ENCODE measurements around the gene LAMA2.
"Not testable (repeated sequence)": the region's sequence is repeated elsewhere in the genome, so short reads cannot be mapped to it uniquely, and the experiment has no call there.

LAMA2 gene

DNA sequence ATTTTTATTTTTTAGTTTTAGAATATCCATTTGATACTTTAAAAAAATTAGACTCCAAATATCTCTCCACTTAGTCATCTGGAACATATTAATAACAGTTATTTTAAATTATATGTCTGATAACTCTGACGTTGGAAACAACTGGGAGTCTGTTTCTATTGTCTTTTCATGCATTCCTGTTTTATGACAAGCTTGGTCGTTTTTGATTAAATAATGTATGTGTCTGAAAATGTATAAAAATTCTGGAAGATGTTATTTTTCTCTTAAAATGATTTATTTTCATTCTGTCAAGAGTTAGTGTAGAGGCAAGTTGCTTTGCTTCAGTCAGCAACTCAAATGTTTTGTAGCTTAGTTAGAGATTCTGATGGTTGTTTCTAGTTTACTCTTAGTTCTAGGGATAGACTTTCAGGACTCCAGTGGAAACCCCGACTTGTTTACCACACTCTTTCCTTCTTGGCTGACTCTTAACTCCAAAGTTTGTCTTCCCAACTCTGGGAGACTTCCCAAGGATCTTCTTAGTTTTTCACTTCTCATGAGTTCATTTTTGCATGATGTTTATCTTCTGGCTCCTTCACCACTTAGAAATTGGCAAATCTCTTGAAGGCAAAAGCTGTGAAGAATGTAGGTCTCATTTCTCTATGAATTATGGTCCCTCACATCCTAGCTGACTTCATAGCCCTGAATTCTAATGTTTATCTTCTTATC, 190.9 kb downstream of the LAMA2 start:
- H3K4me3 ChIP-seq (replicated peaks; ENCODE audit: low read depth, low read length): no peak overlapping the region
- TF ChIP-seq, protein P1, sequence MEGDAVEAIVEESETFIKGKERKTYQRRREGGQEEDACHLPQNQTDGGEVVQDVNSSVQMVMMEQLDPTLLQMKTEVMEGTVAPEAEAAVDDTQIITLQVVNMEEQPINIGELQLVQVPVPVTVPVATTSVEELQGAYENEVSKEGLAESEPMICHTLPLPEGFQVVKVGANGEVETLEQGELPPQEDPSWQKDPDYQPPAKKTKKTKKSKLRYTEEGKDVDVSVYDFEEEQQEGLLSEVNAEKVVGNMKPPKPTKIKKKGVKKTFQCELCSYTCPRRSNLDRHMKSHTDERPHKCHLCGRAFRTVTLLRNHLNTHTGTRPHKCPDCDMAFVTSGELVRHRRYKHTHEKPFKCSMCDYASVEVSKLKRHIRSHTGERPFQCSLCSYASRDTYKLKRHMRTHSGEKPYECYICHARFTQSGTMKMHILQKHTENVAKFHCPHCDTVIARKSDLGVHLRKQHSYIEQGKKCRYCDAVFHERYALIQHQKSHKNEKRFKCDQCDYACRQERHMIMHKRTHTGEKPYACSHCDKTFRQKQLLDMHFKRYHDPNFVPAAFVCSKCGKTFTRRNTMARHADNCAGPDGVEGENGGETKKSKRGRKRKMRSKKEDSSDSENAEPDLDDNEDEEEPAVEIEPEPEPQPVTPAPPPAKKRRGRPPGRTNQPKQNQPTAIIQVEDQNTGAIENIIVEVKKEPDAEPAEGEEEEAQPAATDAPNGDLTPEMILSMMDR (IDR thresholded peaks at IDR 0.05; ENCODE audit: low read depth, low read length, missing control alignments): no peak
- no peak for DNase-seq (ENCODE audit: extremely low read depth, low read depth)

DNA sequence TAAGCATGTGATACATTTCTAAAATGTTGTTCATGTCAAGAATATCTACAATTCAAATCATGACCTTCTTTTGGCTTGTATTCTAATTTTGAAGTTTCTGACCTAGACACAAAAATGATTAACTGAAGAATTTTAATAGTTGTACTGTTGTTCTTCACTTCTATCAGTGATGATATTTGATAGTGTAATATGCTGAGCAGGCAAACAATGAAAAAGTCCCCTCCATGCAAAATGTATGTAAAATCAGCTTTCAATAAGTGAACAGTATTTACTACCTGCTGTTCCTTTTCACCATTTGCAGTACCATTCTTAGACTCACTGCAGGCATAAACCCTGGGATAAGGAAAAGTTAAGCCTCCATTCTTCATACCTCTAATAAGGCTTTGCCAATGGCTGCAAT, 201.5 kb downstream of the LAMA2 start:
- TF ChIP-seq, protein P1 (IDR thresholded peaks at IDR 0.05; ENCODE audit: low read depth, low read length, missing control alignments): no peak
- no peak overlapping the region for H3K4me3 ChIP-seq (replicated peaks; ENCODE audit: low read depth, low read length)
- no peak for DNase-seq (ENCODE audit: extremely low read depth, low read depth)

DNA sequence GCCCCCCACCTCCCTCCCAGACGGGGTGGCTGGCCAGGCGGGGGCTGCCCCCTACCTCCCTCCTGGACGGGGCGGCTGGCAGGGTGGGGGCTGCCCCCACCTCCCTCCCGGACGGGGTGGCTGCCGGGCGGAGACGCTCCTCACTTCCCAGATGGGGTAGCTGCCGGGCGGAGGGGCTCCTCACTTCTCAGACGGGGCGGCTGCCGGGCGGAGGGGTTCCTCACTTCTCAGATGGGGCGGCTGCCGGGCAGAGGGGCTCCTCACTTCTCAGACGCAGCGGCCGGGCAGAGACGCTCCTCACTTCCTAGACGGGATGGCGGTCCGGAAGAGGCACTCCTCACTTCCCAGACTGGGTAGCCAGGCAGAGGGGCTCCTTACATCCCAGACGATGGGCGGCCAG, 205.5 kb downstream of the LAMA2 start:
- H3K4me3 ChIP-seq (replicated peaks; ENCODE audit: low read depth, low read length); DNase-seq (ENCODE audit: extremely low read depth, low read depth): not testable (repeated sequence)

DNA sequence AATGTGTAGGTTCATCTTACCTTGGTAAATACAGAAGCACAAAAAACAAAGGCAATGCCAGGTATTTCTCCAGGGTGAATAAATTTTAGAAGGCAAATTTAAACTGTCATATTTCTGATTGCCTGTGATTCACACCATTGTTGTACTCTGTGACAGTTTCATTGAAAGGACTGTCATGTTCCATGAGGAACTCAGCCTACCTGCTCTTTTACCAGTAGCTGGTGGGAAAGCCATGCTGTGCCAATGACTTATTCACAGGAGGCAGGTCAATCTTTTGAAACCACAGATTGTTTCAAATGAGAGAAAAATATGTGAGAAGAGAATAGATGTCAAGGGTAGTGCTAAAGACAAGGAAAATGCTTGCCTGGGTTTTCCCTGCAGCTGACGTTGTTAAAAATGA, 206.4 kb downstream of the LAMA2 start:
- TF ChIP-seq, protein P1 (IDR thresholded peaks at IDR 0.05; ENCODE audit: low read depth, low read length, missing control alignments): no peak
- H3K4me3 ChIP-seq (replicated peaks; ENCODE audit: low read depth, low read length): no peak overlapping the region
- DNase-seq (ENCODE audit: extremely low read depth, low read depth): no peak

DNA sequence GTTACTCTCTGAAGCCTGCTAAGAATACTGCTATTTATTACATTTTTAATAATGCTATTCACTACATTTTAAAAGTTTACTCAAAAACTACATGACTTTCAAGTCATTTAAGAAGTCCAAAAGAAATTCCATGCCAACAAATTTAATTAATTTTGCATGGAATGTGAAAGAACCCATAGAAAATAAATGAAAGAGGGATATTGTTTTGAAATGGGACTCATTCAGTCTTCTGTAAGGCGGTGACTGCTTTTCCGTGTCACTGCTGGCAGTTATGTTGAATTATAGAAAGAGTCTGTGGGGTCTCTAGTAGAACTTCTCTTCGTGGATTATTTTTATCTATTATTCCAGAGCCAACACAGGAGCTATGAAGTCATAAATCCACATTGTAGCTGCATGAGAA, 211.2 kb downstream of the LAMA2 start:
- no peak overlapping the region for H3K4me3 ChIP-seq (replicated peaks; ENCODE audit: low read depth, low read length)
- TF ChIP-seq, protein P1 (IDR thresholded peaks at IDR 0.05; ENCODE audit: low read depth, low read length, missing control alignments): no peak
- DNase-seq (ENCODE audit: extremely low read depth, low read depth): no peak

DNA sequence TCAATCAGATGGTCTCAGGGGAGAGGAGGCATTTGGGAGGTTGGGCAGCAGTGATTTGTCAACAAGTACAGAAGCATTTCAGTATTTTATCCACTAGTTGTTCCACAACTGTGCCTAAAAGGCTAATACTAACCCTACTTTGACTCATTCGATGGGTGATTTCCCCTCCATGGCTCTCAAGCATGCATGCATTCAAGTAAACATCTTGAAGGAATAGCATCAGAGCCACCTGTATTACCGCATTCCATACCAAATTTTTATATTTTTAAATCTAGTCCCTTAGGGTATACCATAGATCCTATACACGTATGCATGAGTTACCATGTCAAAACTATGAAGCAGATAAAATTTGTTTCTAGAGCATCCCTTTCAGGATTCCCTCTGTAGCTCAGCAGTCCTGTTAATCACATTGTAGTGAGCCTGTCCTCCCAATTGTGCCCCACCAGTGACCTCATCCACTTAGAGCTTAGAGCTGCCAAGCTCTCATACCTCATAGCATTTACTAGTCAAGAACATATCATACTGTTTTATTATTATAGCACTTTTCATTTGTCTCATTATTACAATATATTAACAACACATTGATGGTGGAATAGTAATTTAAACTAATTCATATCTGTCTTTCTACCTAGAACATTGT, 213.8 kb downstream of the LAMA2 start:
- TF ChIP-seq, protein P1 (IDR thresholded peaks at IDR 0.05; ENCODE audit: low read depth, low read length, missing control alignments): no peak
- no peak overlapping the region for H3K4me3 ChIP-seq (replicated peaks; ENCODE audit: low read depth, low read length)
- DNase-seq (ENCODE audit: extremely low read depth, low read depth): no peak

DNA sequence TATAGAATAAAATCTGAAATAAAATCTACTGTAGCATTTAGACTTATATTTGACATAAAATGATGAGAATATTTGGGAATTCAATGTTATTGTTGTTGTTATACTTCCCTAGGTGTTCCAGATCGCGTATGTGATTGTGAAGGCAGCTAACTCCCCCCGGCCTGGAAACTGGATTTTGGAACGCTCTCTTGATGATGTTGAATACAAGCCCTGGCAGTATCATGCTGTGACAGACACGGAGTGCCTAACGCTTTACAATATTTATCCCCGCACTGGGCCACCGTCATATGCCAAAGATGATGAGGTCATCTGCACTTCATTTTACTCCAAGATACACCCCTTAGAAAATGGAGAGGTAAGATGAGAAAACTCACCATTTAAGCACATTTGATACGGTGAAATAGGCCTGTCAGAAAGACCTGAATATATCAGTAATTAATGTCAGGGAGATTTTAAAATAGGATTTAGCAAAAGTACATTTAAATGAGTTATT, 215.2 kb downstream of the LAMA2 start:
- no peak overlapping the region for H3K4me3 ChIP-seq (replicated peaks; ENCODE audit: low read depth, low read length)
- TF ChIP-seq, protein P1 (IDR thresholded peaks at IDR 0.05; ENCODE audit: low read depth, low read length, missing control alignments): no peak
- no peak for DNase-seq (ENCODE audit: extremely low read depth, low read depth)

All from HFF-Myc (cell line).